ENCODE measurements around the gene FRYL.
"Not testable (repeated sequence)": the region's sequence is repeated elsewhere in the genome, so short reads cannot be mapped to it uniquely, and the experiment has no call there.

FRYL gene

DNA sequence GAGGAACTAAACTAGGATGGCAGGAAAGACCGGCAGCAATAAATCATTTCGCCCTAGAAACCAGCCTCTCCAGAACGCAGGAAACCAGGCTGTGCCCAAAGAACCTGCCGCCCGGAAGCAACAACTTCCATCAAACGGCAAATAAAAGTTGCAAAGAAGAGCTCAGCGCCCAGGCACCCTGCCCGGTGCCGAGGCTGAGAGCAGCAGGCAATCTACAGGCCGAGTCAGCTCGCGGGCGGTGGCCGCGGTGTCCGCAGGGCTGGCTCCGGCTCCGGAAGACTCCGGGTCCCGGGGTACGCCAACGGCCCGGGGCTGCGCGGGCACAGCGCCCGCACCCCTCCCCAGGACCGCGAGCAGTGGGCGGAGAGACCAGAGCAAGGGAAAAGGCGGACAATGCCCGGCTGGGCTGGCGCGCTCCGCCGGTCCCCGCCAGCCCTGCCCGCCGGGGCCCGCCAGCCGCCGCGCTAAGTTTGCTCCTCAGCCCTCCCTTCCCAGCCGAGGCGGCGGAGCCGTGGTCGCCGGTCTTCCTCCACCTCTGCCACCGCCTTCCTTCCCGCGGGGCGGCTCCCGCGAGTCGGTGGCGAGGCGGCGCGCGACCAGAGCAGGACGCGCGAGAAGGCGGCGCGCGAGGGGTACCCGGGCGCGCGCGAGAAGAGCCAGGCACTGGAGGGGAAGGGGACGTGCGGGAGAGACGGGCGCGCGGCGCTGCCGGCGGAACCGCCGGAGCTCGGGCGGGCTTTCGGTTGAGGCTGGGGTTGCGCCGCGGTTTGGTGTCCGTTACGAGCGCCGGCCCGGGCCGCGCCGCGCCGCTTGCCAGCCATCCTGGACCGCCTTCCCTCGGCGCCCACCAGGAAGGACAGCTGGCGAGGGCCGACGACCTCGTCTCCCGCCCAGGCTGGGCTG lies 733 bp downstream of the FRYL start:
- Histone ChIP-seq H3K36me3 (ENCODE audit: control insufficient read depth, insufficient read depth, low read length) (no peaks in the 10 kb centered on the region), H3K4me1 (ENCODE audit: control insufficient read depth, insufficient read depth, low read length) (peaks cover 14% of the 10 kb centered on the region), H3K9ac (ENCODE audit: low read length) (peak overlapping the region; percentile 54)

DNA sequence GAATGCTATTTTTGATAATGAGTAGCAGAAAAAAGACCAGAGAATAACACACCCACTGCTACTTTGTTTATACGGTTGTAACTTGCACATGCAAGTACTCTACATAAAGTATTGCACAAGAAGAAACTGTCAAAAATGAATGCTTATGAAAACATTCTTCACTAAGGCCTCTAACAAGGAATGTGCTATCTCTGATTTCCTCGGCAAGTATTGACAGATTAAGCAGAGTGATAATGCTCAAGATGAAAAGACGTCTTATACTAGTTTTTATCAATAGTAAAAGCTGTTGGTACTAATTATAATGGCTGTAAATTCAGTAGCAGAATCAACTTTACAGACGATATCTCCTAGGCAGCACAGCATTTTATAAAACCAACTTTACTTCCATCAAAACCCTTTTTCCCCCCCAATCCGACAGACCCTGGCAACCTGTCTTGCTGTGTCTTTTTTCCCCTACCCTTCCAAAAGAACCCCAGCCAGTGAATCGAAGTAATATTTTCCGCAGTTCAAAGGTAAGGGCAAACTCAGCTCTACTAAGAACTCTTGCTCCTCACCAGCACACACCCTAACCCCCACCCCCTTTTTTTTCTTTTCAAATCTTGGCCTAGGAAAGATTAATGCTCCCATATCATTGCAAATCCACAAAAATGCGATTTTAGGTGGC lies 1.5 kb downstream of the FRYL start:
- Histone ChIP-seq H3K4me1 (ENCODE audit: control insufficient read depth, insufficient read depth, low read length) (peaks cover 14% of the 10 kb centered on the region), H3K27ac (ENCODE audit: low read depth, low read length) (peak overlapping the region; percentile 92), H3K27me3 (ENCODE audit: control insufficient read depth, insufficient read depth, low read length) (no peaks in the 10 kb centered on the region), H3K9ac (ENCODE audit: low read length) (peak overlapping the region; percentile 54), H3K4me3 (ENCODE audit: low read length) (peak overlapping the region; percentile 78), H3K36me3 (ENCODE audit: control insufficient read depth, insufficient read depth, low read length) (no peaks in the 10 kb centered on the region)

More for the DNA sequence above, 733 bp downstream of the FRYL start:
- no peaks in the 10 kb centered on the region for H3K27me3 ChIP-seq (ENCODE audit: control insufficient read depth, insufficient read depth, low read length)
- H3K4me3 ChIP-seq (ENCODE audit: low read length), result peak overlapping the region; percentile 78
- peak overlapping the region; percentile 92 for H3K27ac ChIP-seq (ENCODE audit: low read depth, low read length)

DNA sequence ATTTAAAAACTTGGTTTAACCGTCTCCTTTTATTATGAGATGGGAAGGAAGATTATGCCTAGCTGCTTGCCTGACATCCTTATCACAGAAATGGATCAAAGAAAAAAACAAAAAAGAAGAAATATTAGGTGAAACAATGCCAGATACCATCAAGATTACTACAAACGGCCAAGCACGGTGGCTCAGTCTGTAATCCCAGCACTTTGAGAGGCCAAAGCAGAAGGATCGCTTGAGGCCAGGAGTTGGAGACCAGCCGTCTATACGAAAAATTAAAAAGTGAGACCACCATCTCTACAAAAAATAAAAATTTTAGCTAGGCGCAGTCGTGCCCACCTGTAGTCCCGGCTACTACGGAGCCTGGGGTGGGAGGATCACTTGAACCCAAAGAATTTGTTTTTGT lies 2.3 kb downstream of the FRYL start:
- no peaks in the 10 kb centered on the region for H3K36me3 ChIP-seq (ENCODE audit: control insufficient read depth, insufficient read depth, low read length)
- H3K4me3 ChIP-seq (ENCODE audit: low read length), result peak overlapping the region; percentile 78
- no peak overlapping the region for H3K9ac ChIP-seq (ENCODE audit: low read length)
- no peaks in the 10 kb centered on the region for H3K27me3 ChIP-seq (ENCODE audit: control insufficient read depth, insufficient read depth, low read length)
- H3K27ac ChIP-seq (ENCODE audit: low read depth, low read length), result peak overlapping the region; percentile 1
- peaks cover 14% of the 10 kb centered on the region for H3K4me1 ChIP-seq (ENCODE audit: control insufficient read depth, insufficient read depth, low read length)

DNA sequence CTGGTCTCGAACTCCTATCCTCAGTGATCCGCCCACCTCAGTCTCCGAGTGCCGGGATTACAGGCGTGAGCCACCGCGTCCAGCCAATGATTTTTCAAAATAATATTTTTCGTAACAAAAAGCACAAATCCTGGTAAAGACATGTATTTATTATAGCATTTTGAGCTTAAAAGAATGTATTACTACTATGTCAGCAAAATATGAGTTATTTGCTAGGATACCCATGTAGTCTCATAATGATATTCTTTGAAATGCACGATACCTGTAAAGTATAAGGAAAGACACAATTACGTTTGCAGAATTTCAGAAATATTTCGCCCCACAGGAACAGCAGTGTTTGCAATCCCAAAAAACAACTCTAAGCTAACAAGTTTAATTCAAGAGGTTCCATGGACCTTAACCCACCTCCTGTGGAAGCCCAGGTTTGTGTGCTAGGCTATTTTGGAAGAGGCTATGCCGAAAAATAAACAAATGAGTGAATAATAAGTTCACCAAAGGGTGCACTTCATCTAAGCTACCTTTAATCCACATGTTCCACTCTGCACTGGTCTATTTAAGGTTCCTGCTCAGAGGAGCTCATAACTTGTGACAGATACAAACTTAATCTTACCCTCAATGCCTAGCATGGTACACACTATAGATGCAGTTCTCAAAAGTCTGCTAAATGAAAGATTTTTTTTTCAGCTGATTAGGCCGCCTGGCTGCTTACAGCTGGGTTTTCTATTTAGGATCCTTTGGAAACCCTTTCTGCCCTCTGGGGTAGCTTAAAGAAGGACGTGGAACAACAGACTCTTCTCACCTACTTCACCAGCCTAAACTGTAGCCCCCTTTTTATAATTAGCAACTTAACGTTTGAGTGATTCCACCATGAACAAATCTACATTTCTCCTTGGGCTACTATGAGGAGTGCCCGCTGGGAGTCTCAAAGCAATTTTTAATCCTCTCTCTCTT lies 5.0 kb downstream of the FRYL start:
- no peaks in the 10 kb centered on the region for H3K27me3 ChIP-seq (ENCODE audit: control insufficient read depth, insufficient read depth, low read length)
- no peak overlapping the region for H3K27ac ChIP-seq (ENCODE audit: low read depth, low read length)
- peaks cover 16% of the 10 kb centered on the region for H3K4me1 ChIP-seq (ENCODE audit: control insufficient read depth, insufficient read depth, low read length)
- H3K4me3 ChIP-seq (ENCODE audit: low read length), result no peak overlapping the region
- H3K36me3 ChIP-seq (ENCODE audit: control insufficient read depth, insufficient read depth, low read length), result no peaks in the 10 kb centered on the region
- H3K9ac ChIP-seq (ENCODE audit: low read length), result no peak overlapping the region

DNA sequence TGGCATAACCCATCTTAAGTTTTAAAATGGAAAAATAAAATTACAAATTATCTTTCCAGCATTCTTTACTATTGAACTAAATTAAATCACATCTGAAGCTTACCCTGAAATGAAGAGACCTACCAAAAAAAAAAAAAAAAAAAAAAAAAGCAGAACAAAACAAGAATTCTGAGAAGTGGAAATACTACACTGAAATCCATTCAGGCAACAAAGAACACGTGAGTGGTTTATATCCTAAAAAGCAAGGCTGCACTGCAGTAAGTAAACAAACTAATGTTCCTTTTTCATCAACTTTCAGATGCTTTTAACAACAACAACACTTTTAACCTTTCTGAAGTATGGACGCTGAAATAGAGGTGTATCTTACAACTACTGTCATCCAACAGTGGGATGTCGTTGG lies 7.5 kb downstream of the FRYL start:
- Histone ChIP-seq H3K9ac (ENCODE audit: low read length) (no peak overlapping the region), H3K4me1 (ENCODE audit: control insufficient read depth, insufficient read depth, low read length) (peaks cover 7% of the 10 kb centered on the region), H3K27ac (ENCODE audit: low read depth, low read length) (no peak overlapping the region), H3K27me3 (ENCODE audit: control insufficient read depth, insufficient read depth, low read length) (no peaks in the 10 kb centered on the region), H3K36me3 (ENCODE audit: control insufficient read depth, insufficient read depth, low read length) (no peaks in the 10 kb centered on the region), H3K4me3 (ENCODE audit: low read length) (peak overlapping the region; percentile 9)

DNA sequence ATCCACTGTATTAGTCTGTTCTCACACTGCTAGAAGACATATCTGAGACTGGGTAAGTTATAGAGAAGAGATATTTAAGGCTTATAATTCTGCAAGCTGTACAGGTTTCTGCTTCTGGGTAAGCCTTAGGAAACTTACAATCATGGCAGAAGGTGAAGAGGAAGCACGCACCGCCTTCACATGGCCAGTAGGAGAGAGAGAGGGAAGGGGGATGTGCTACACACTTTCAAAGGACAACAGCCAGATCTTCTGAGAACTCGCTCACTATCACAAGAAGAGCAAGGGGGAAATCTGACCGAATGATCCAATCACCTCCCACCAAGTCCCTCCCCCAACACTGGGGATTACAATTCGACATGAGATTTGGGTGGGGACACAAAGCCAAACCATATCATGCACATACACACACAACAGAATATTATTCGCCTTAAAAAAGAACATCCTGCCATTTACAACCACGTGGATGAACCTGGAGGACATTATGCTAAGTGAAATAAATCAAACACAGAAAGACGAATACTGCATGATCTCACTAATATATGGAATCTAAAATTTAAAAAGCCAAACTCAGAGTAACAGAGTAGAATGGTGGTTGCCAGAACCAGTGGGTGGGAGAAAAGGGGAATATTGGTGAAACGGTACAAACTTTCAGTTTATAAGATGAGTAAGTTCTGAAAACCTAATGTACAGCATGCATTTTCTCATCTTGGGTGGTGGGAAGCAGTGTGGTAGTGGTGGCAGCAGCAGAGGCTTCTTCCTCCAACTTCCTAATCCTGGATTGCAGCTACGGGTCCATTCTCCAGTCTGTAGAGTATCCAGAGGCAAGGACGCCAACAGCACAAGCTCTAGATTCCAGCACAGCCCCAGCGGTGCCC lies 12.8 kb downstream of the FRYL start:
- Histone ChIP-seq H3K36me3 (ENCODE audit: control insufficient read depth, insufficient read depth, low read length) (no peaks in the 10 kb centered on the region), H3K27me3 (ENCODE audit: control insufficient read depth, insufficient read depth, low read length) (no peaks in the 10 kb centered on the region), H3K4me1 (ENCODE audit: control insufficient read depth, insufficient read depth, low read length) (peaks cover 2% of the 10 kb centered on the region), H3K4me3 (ENCODE audit: low read length) (no peak overlapping the region), H3K27ac (ENCODE audit: low read depth, low read length) (no peak overlapping the region), H3K9ac (ENCODE audit: low read length) (no peak overlapping the region)

DNA sequence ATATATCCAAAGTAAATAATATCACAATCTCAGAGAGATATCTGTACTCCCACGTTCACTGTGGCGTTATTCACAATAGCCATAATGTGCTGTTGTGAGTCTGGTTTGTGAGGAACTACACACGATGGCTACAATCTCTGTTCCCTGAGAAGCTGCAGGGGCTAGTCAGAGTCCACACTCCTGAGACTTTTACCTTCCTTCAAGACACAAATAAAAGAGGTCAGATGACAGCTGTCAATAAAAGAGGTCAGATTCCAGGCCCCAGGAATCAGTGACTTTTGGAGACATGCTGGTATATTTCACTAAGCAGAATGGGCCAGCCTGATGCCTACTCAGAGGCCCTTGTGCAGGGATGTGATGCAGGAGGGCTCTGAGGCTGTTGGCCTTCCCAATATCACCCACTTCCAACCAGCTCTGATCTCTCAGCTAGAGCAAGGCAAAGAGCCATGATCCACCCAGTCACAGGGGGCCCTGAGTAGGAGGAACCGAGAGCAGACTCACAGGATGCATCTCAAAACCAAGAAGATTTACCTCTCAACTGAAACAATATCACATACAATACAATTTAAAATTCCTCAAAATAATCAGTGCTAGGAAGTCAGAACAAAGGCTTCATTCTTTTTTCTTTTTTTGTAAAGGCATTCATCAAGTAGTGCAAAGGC lies 13.8 kb downstream of the FRYL start:
- H3K4me1 ChIP-seq (ENCODE audit: control insufficient read depth, insufficient read depth, low read length), result peaks cover 2% of the 10 kb centered on the region
- no peak overlapping the region for H3K9ac ChIP-seq (ENCODE audit: low read length)
- H3K27me3 ChIP-seq (ENCODE audit: control insufficient read depth, insufficient read depth, low read length), result no peaks in the 10 kb centered on the region
- no peaks in the 10 kb centered on the region for H3K36me3 ChIP-seq (ENCODE audit: control insufficient read depth, insufficient read depth, low read length)
- H3K27ac ChIP-seq (ENCODE audit: low read depth, low read length), result no peak overlapping the region
- no peak overlapping the region for H3K4me3 ChIP-seq (ENCODE audit: low read length)

DNA sequence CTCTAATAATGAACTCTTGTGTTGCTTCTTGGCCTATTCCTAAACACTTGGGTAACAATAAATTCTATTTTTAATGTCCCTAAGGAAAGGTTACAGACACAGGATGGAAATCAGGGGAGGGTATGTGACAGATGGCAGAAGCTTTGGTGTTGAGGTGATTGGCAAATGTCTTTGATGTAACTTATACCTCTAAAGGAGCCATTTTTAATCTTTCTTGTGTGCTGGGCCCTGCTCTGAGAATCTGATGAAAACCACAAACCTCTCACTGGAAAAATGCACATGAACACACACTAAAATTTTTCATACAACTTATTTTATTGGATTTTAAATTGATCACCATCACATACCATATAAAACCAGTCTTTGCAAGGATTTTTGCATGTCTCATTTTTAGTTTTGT lies 17.7 kb downstream of the FRYL start:
- Histone ChIP-seq H3K36me3 (ENCODE audit: control insufficient read depth, insufficient read depth, low read length) (no peaks in the 10 kb centered on the region), H3K4me3 (ENCODE audit: low read length) (no peak overlapping the region), H3K4me1 (ENCODE audit: control insufficient read depth, insufficient read depth, low read length) (no peaks in the 10 kb centered on the region), H3K9ac (ENCODE audit: low read length) (no peak overlapping the region), H3K27ac (ENCODE audit: low read depth, low read length) (no peak overlapping the region), H3K27me3 (ENCODE audit: control insufficient read depth, insufficient read depth, low read length) (no peaks in the 10 kb centered on the region)

DNA sequence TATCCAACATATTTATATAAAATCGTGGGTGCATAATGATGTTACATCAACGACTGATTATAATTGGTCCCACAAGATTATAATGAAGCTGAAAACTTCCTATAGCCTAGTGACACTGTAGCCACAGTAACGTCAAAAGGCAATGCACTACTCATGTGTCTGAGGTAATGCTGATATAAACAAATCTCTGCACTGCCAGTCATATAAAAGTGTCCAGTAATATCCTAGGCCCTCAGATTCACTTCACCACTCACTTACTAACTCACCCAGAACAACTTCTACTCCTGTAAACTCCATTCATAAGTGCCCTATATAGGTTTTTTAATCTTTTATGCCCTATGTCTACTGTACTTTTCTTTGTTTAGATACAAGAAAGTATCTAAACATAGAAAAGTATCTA lies 18.8 kb downstream of the FRYL start:
- no peaks in the 10 kb centered on the region for H3K27me3 ChIP-seq (ENCODE audit: control insufficient read depth, insufficient read depth, low read length)
- no peaks in the 10 kb centered on the region for H3K4me1 ChIP-seq (ENCODE audit: control insufficient read depth, insufficient read depth, low read length)
- H3K4me3 ChIP-seq (ENCODE audit: low read length), result no peak overlapping the region
- no peak overlapping the region for H3K9ac ChIP-seq (ENCODE audit: low read length)
- no peaks in the 10 kb centered on the region for H3K36me3 ChIP-seq (ENCODE audit: control insufficient read depth, insufficient read depth, low read length)
- no peak overlapping the region for H3K27ac ChIP-seq (ENCODE audit: low read depth, low read length)

DNA sequence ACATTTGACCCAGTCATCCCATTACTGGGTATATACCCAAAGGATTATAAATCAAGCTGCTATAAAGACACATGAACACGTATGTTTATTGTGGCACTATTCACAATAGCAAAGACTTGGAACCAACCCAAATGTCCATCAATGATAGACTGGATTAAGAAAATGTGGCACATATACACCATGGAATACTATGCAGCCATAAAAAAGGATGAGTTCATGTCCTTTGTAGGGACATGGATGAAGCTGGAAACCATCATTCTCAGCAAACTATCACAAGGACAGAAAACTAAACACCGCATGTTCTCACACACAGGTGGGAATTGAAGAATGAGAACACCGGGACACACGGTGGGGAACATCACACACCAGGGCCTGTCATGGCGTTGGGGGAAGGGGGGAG lies 21.4 kb downstream of the FRYL start:
- not testable (repeated sequence) for H3K27me3 ChIP-seq (ENCODE audit: control insufficient read depth, insufficient read depth, low read length); H3K4me1 ChIP-seq (ENCODE audit: control insufficient read depth, insufficient read depth, low read length); H3K27ac ChIP-seq (ENCODE audit: low read depth, low read length)

DNA sequence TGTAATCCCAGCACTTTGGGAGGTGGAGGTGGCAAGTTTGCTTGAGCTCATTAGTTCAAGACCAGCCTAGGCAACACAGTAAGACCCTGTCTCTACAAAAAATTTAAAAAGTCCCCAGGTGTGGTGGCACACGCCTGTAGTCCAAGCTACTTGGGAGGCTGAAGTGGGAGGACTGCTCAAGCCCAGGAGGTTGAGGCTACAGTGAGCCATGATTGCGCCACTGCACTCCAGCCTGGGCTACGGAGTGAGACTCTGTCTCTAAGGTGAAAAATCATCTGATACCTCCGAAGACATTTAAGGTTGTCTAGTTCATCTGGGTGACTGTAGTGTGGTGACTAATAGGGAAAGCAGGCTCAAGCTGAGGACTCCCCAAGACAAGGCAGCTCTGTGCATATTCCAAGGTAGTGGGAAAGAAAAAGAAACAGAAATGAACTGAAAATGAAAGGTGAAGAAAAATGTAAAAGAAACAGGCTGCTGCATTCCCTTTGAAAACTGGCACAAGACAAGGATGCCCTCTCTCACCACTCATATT lies 23.3 kb downstream of the FRYL start:
- Histone ChIP-seq H3K9ac (ENCODE audit: low read length) (no peak overlapping the region), H3K4me3 (ENCODE audit: low read length) (no peak overlapping the region), H3K27ac (ENCODE audit: low read depth, low read length) (no peak overlapping the region), H3K27me3 (ENCODE audit: control insufficient read depth, insufficient read depth, low read length) (no peaks in the 10 kb centered on the region), H3K4me1 (ENCODE audit: control insufficient read depth, insufficient read depth, low read length) (no peaks in the 10 kb centered on the region), H3K36me3 (ENCODE audit: control insufficient read depth, insufficient read depth, low read length) (no peaks in the 10 kb centered on the region)

More for the DNA sequence above, 21.4 kb downstream of the FRYL start:
- not testable (repeated sequence) for H3K9ac ChIP-seq (ENCODE audit: low read length); H3K4me3 ChIP-seq (ENCODE audit: low read length); H3K36me3 ChIP-seq (ENCODE audit: control insufficient read depth, insufficient read depth, low read length)
